IMR-90 (cell line): Measurements from ENCODE around the gene MSANTD1. TPM values are rescaled to one million over a fixed set of nuclear protein-coding genes. Genes with fewer than 3 reads are reported as not detected.

Experiments used
- ATAC-seq: fragments of 200-7000 bp; cut with Tn5 transposase; 2 replicates; pipeline ENCODE4 v1.9.1; 2020; ENCODE audit warnings: low read depth, mild to moderate bottlenecking, moderate library complexity
- BruUV-seq: library from RNA; stranded (reverse); fragments of 400-500 nt; replicated peaks from 2 replicates; lab custom pipeline; 2021; lab: Mats Ljungman, UMichigan
- CTCF ChIA-PET: fragments of 300-600 bp; formaldehyde crosslinking; extraction: SDS; loops from one replicate; lab custom pipeline; 2021; ENCODE audit warnings: antibody characterized with exemption; lab: Yijun Ruan, JAX
- POLR2A ChIA-PET: fragments of 300-600 bp; sonication (Branson Sonifier 250); formaldehyde crosslinking; loops from one replicate; lab custom pipeline; 2022; ENCODE audit warnings: antibody characterized with exemption; ENCODE audit not compliant: unreplicated experiment; lab: Charles Lee
- DNase-seq: peaks from one replicate; pipeline ENCODE4 v3.0.0; 2013
- H2AFZ ChIP-seq: replicated peaks from 2 replicates; pipeline ENCODE3; 2013; ENCODE audit warnings: low read length, mild to moderate bottlenecking; ENCODE audit not compliant: poor library complexity
- H2AK5ac ChIP-seq: 2 replicates; pipeline ENCODE4 v1.6.1; 2013; ENCODE audit warnings: low read depth, low read length, inconsistent platforms
- H2AK9ac ChIP-seq: replicated peaks from 2 replicates; pipeline ENCODE3; 2013; ENCODE audit warnings: mild to moderate bottlenecking, low read depth, low read length, moderate library complexity; ENCODE audit not compliant: poor library complexity
- H2BK120ac ChIP-seq: 2 replicates; pipeline ENCODE4 v1.6.1; 2013; ENCODE audit warnings: low read depth, low read length, inconsistent platforms
- H2BK15ac ChIP-seq: 3 replicates; pipeline ENCODE4 v1.6.1; 2013; ENCODE audit warnings: low read depth, low read length, inconsistent platforms
- H2BK20ac ChIP-seq: 2 replicates; pipeline ENCODE4 v1.6.1; 2013; ENCODE audit warnings: low read depth, mild to moderate bottlenecking, inconsistent platforms, low read length, moderate library complexity
- H2BK5ac ChIP-seq: 2 replicates; pipeline ENCODE4 v1.6.1; 2013; ENCODE audit warnings: mild to moderate bottlenecking, low read depth, low read length, inconsistent platforms; ENCODE audit not compliant: poor library complexity, severe bottlenecking
- H3K14ac ChIP-seq: replicated peaks from 2 replicates; pipeline ENCODE4 v1.6.1; 2013; ENCODE audit warnings: low read depth, low read length, inconsistent platforms
- H3K18ac ChIP-seq: 2 replicates; pipeline ENCODE4 v1.6.1; 2013; ENCODE audit warnings: low read depth, low read length, control low read depth
- H3K23ac ChIP-seq: 2 replicates; pipeline ENCODE4 v1.6.1; 2013; ENCODE audit warnings: low read depth, low read length, inconsistent platforms
- H3K27ac ChIP-seq: 2 replicates; pipeline ENCODE4 v1.5.1; 2013; ENCODE audit warnings: mild to moderate bottlenecking, control low read depth, low read length; ENCODE audit not compliant: insufficient read depth
- H3K27me3 ChIP-seq: 2 replicates; pipeline ENCODE4 v1.6.1; 2013; ENCODE audit warnings: low read length; ENCODE audit not compliant: control insufficient read depth, insufficient read depth
- H3K36me3 ChIP-seq: 2 replicates; pipeline ENCODE4 v1.6.1; 2013; ENCODE audit warnings: low read length, mixed read lengths; ENCODE audit not compliant: control insufficient read depth, insufficient read depth
- H3K4ac ChIP-seq: 2 replicates; pipeline ENCODE4 v1.6.1; 2013; ENCODE audit warnings: low read depth, low read length, inconsistent platforms
- H3K4me1 ChIP-seq: 2 replicates; pipeline ENCODE4 v1.6.1; 2013; ENCODE audit warnings: low read length, mixed read lengths; ENCODE audit not compliant: control insufficient read depth, insufficient read depth
- H3K4me2 ChIP-seq: 2 replicates; pipeline ENCODE4 v1.6.1; 2013; ENCODE audit warnings: low read depth, mild to moderate bottlenecking, control low read depth, low read length, moderate library complexity
- H3K4me3 ChIP-seq: 2 replicates; pipeline ENCODE4 v1.5.1; 2013; ENCODE audit warnings: low read depth, mild to moderate bottlenecking, control low read depth, low read length, moderate library complexity; ENCODE audit not compliant: insufficient read depth
- H3K56ac ChIP-seq: 2 replicates; pipeline ENCODE4 v1.6.1; 2013; ENCODE audit warnings: low read length, inconsistent platforms; ENCODE audit not compliant: insufficient read depth; ENCODE audit errors: extremely low read depth
- H3K79me1 ChIP-seq, 2 experiments: 2 replicates each; pipeline ENCODE4 v1.6.1; 2013; ENCODE audit warnings: low read length in 2 of 2, inconsistent platforms in 1 of 2, low read depth in 1 of 2
- H3K9ac ChIP-seq: 2 replicates; pipeline ENCODE4 v1.6.1; 2013; ENCODE audit warnings: low read depth, low read length, control low read depth
- H3K9me1 ChIP-seq: 2 replicates; pipeline ENCODE4 v1.6.1; 2013; ENCODE audit warnings: low read length, inconsistent platforms; ENCODE audit not compliant: insufficient read depth
- H3K9me3 ChIP-seq: 2 replicates; pipeline ENCODE4 v1.6.1; 2013; ENCODE audit warnings: low read length; ENCODE audit not compliant: control insufficient read depth, insufficient read depth
- H4K20me1 ChIP-seq: 2 replicates; pipeline ENCODE4 v1.6.1; 2013; ENCODE audit warnings: low read length, inconsistent platforms; ENCODE audit not compliant: insufficient read depth
- H4K5ac ChIP-seq: 2 replicates; pipeline ENCODE4 v1.6.1; 2013; ENCODE audit warnings: mild to moderate bottlenecking, low read depth, low read length, control low read depth
- H4K8ac ChIP-seq, 2 experiments: 2 replicates each; pipeline ENCODE4 v1.6.1; 2013; ENCODE audit warnings: low read depth in 2 of 2, low read length in 2 of 2, control low read depth in 1 of 2, inconsistent platforms in 1 of 2
- H4K91ac ChIP-seq: 2 replicates; pipeline ENCODE4 v1.6.1; 2013; ENCODE audit warnings: low read depth, low read length, inconsistent platforms; ENCODE audit not compliant: insufficient read depth
- BHLHE40 ChIP-seq: fragments of 150-350 bp; IDR thresholded peaks from 2 replicates; pipeline ENCODE4 v1.6.1; 2016; ENCODE audit warnings: mild to moderate bottlenecking, low read depth, low read length
- CEBPB ChIP-seq: IDR thresholded peaks from 2 replicates; pipeline ENCODE4 v1.6.1; 2012; ENCODE audit warnings: low read depth, low read length, improper control_type of control experiment
- CHD1 ChIP-seq: IDR thresholded peaks from 2 replicates; pipeline ENCODE4 v1.6.1; 2012; ENCODE audit warnings: low read depth, low read length, improper control_type of control experiment
- FOS ChIP-seq: fragments of 150-350 bp; IDR thresholded peaks from 2 replicates; pipeline ENCODE4 v1.6.1; 2016; ENCODE audit warnings: low read depth, low read length
- MAFK ChIP-seq: IDR thresholded peaks from 2 replicates; pipeline ENCODE4 v1.6.1; 2012; ENCODE audit warnings: low read depth, low read length, improper control_type of control experiment
- MAZ ChIP-seq: IDR thresholded peaks from 2 replicates; pipeline ENCODE4 v1.6.1; 2012; ENCODE audit warnings: low read depth, mild to moderate bottlenecking, low read length, improper control_type of control experiment, moderate library complexity, borderline replicate concordance
- MXI1 ChIP-seq: IDR thresholded peaks from 2 replicates; pipeline ENCODE4 v1.6.1; 2012; ENCODE audit warnings: low read depth, mild to moderate bottlenecking, low read length, moderate library complexity, borderline replicate concordance
- NFE2L2 ChIP-seq: fragments of 150-350 bp; IDR thresholded peaks from 2 replicates; pipeline ENCODE4 v1.6.1; 2016; ENCODE audit warnings: low read depth, mild to moderate bottlenecking, low read length
- POLR2A ChIP-seq: IDR thresholded peaks from 2 replicates; pipeline ENCODE4 v1.6.1; 2012; ENCODE audit warnings: mild to moderate bottlenecking, low read depth, low read length
- RAD21 ChIP-seq: IDR thresholded peaks from 2 replicates; pipeline ENCODE4 v1.6.1; 2012; ENCODE audit warnings: low read length, improper control_type of control experiment
- RCOR1 ChIP-seq: IDR thresholded peaks from 2 replicates; pipeline ENCODE4 v1.6.1; 2012; ENCODE audit warnings: mild to moderate bottlenecking, low read length, improper control_type of control experiment; ENCODE audit not compliant: insufficient replicate concordance
- SMC3 ChIP-seq: fragments of 150-350 bp; IDR thresholded peaks from 2 replicates; pipeline ENCODE4 v1.6.1; 2016; ENCODE audit warnings: low read depth, mild to moderate bottlenecking, antibody characterized with exemption, low read length, moderate library complexity
- WGBS, 2 experiments: methylation state at CpG; one replicate each; pipeline versions ENCODE4 v1.1.5 to v1.1.7; 2013; ENCODE audit warnings: missing lambda C conversion rate in 2 of 2; ENCODE audit not compliant: insufficient read length in 1 of 2; ENCODE audit errors: extremely low coverage in 2 of 2; 5-methylcytosine and 5-hydroxymethylcytosine counted together
- dilution Hi-C: fragments of 300-500 bp; cut with HindIII; formaldehyde crosslinking; loops from one replicate; pipeline ENCODE4 v1.14.3; 2018; ENCODE audit warnings: low sequenced_read_pairs; ENCODE audit not compliant: unreplicated experiment
- in situ Hi-C: fragments of 300-500 bp; cut with MboI; formaldehyde crosslinking; loops from 3 replicates; pipeline ENCODE4 v1.14.3; 2019; ENCODE audit warnings: low sequenced_read_pairs, inconsistent platforms, mixed read lengths
- intact Hi-C: fragments of 100-400 bp; cut with micrococcal nuclease; formaldehyde crosslinking; loops from 2 replicates; pipeline ENCODE4 v1.10.0; 2022
- polyA plus RNA-seq, 3 experiments: library from polyadenylated mRNA; depleted of rRNA; stranded (reverse); fragments of >200 nt; gene quantifications; 2 replicates each; pipeline ENCODE4 v1.2.3, GENCODE V29; 2012; ENCODE audit warnings: low replicate concordance in 1 of 3
- total RNA-seq: library from RNA; depleted of rRNA; stranded (reverse); fragments of >200 nt; gene quantifications from 2 replicates; pipeline ENCODE4 v1.2.3, GENCODE V29; 2012
- TF ChIP-seq, protein P1 (sequence below): conservative IDR thresholded peaks from 2 replicates; pipeline ENCODE4 v1.5.1; 2012; ENCODE audit warnings: mild to moderate bottlenecking, low read depth, low read length, improper control_type of control experiment
- TF ChIP-seq, protein P2 (sequence below): fragments of 150-350 bp; IDR thresholded peaks from 2 replicates; pipeline ENCODE4 v1.6.1; 2017; ENCODE audit warnings: mild to moderate bottlenecking, antibody characterized with exemption, low read length, low read depth
- TF ChIP-seq, protein P3 (sequence below): fragments of 150-350 bp; IDR thresholded peaks from 2 replicates; pipeline ENCODE4 v1.6.1; 2016; ENCODE audit warnings: low read depth, mild to moderate bottlenecking, low read length, moderate library complexity, borderline replicate concordance

The MSANTD1 gene
- total and polyA plus RNA-seq, 2 of the 4 experiments (the other 2 are of a cell fraction), result under 0.01 to 0.07 TPM

DNA sequence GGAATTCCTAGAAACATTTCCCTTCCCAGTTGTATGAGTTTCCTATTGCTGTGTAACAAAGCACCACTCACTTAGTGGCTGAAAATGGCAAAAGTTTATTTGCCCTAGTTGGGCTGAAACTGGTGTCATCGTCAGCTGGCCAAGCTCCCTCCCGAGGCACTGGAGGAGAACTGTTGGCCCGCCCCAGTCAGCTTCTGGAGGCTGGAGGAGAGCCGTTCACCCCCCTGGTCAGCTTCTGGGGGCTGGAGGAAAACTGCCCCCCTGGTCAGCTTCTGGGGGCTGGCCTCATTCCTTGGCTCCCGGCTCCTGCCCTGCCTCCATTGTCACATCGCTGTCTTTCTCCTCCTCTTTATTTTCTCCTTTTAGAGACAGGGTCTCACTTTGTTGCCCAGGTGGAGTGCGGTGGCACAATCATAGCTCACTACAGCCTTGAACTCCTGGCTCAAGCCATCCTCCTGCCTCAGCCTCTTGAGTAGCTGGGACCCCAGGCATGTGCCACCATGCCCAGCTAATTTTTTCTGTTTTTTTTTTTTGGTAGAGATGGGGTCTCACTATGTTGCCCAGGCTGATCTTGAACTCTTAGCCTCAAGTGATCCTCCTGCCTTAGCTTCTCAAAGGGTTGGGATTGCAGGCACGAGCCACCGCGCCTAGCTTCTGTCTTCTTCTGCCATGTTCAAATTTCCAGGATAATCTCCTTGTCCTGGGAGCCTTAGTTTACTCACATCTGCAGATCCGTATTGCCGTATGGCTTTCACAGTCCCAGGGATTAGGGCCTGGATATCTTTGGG is 47.1 kb downstream of the MSANTD1 start:
- Histone ChIP-seq H2BK5ac (no peak overlapping the region), H3K27me3 (no peaks in the 10 kb centered on the region), H4K8ac (no peak overlapping the region), H3K9me3 (no peaks in the 10 kb centered on the region), H3K4ac (no peak overlapping the region), H3K18ac (no peak overlapping the region), H3K4me3 (no peak overlapping the region), H2AK5ac (no peak overlapping the region), H3K56ac (no peak overlapping the region), H2AFZ (no peak overlapping the region), H3K14ac (no peak overlapping the region), H2BK20ac (no peak overlapping the region), H4K5ac (no peak overlapping the region), H2BK120ac (no peak overlapping the region), H3K9me1 (peaks cover 7% of the 10 kb centered on the region; the same call in 1 of the 2 replicates), H3K36me3 (no peaks in the 10 kb centered on the region), H2BK15ac (no peak overlapping the region), H3K4me1 (peaks cover 19% of the 10 kb centered on the region), H2AK9ac (no peak overlapping the region), H4K91ac (no peak overlapping the region), H3K4me2 (no peak overlapping the region), H3K79me1 (peaks cover 35 to 61% of the 10 kb centered on the region in 2 experiments), H4K20me1 (peaks cover 32% of the 10 kb centered on the region), H3K9ac (no peak overlapping the region), H3K23ac (no peak overlapping the region), H3K27ac (no peak overlapping the region)
- ATAC-seq (no peak), DNase-seq (no peak)
- CTCF ChIA-PET, result no interaction called here
- POLR2A ChIA-PET, result interaction anchor here (0.6 kb wide), 1 partner anchor 1265 kb away, joined by 3 read pairs; no protein-coding TSS in a partner anchor
- BruUV-seq, result TSS peak; percentile 19
- WGBS, 2 experiments, result 96% methylated on average over 4 of the region's 12 CpGs; no CpG with 5 or more reads in 1 of the 2 experiments
- dilution Hi-C loops (no loop called here), in situ Hi-C loops (no loop called here), intact Hi-C loops (no loop called here)
- TF ChIP-seq, protein P1, sequence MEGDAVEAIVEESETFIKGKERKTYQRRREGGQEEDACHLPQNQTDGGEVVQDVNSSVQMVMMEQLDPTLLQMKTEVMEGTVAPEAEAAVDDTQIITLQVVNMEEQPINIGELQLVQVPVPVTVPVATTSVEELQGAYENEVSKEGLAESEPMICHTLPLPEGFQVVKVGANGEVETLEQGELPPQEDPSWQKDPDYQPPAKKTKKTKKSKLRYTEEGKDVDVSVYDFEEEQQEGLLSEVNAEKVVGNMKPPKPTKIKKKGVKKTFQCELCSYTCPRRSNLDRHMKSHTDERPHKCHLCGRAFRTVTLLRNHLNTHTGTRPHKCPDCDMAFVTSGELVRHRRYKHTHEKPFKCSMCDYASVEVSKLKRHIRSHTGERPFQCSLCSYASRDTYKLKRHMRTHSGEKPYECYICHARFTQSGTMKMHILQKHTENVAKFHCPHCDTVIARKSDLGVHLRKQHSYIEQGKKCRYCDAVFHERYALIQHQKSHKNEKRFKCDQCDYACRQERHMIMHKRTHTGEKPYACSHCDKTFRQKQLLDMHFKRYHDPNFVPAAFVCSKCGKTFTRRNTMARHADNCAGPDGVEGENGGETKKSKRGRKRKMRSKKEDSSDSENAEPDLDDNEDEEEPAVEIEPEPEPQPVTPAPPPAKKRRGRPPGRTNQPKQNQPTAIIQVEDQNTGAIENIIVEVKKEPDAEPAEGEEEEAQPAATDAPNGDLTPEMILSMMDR, result no peak
- no peak for TF ChIP-seq MXI1
- no peak for TF ChIP-seq CEBPB
- no peak for TF ChIP-seq RCOR1
- TF ChIP-seq SMC3, result no peak
- TF ChIP-seq, protein P2, sequence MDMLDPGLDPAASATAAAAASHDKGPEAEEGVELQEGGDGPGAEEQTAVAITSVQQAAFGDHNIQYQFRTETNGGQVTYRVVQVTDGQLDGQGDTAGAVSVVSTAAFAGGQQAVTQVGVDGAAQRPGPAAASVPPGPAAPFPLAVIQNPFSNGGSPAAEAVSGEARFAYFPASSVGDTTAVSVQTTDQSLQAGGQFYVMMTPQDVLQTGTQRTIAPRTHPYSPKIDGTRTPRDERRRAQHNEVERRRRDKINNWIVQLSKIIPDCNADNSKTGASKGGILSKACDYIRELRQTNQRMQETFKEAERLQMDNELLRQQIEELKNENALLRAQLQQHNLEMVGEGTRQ, result no peak
- TF ChIP-seq POLR2A, result no peak
- TF ChIP-seq BHLHE40, result no peak
- TF ChIP-seq NFE2L2, result no peak
- no peak for TF ChIP-seq RAD21
- TF ChIP-seq CHD1, result no peak
- TF ChIP-seq, protein P3, sequence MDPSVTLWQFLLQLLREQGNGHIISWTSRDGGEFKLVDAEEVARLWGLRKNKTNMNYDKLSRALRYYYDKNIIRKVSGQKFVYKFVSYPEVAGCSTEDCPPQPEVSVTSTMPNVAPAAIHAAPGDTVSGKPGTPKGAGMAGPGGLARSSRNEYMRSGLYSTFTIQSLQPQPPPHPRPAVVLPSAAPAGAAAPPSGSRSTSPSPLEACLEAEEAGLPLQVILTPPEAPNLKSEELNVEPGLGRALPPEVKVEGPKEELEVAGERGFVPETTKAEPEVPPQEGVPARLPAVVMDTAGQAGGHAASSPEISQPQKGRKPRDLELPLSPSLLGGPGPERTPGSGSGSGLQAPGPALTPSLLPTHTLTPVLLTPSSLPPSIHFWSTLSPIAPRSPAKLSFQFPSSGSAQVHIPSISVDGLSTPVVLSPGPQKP, result no peak
- no peak for TF ChIP-seq FOS
- no peak for TF ChIP-seq MAFK
- TF ChIP-seq MAZ, result no peak
